DND-41 (cell line): ENCODE data around the gene TNNC1.

Source experiments
- ATAC-seq: fragments of 200-7000 bp; cut with Tn5 transposase; 3 replicates; pipeline ENCODE4 v1.9.1; 2021; ENCODE audit warnings: low read depth; ENCODE audit not compliant: insufficient read depth
- DNase-seq: peaks from one replicate; pipeline ENCODE4 v3.0.0-alpha.2; 2020
- H2AFZ ChIP-seq: 2 replicates; pipeline ENCODE4 v1.6.0; 2012; ENCODE audit warnings: low read depth, low read length
- H3K27ac ChIP-seq: 2 replicates; pipeline ENCODE4 v1.5.1; 2012; ENCODE audit warnings: low read length, inconsistent platforms
- H3K27me3 ChIP-seq: fragments of 200-600 bp; sonication (generic); 2 replicates; pipeline ENCODE4 v1.6.0; 2012; ENCODE audit warnings: low read length, mild to moderate bottlenecking, inconsistent platforms; ENCODE audit not compliant: insufficient read depth, poor library complexity
- H3K36me3 ChIP-seq: 2 replicates; pipeline ENCODE4 v1.5.1; 2012; ENCODE audit warnings: low read length, inconsistent platforms; ENCODE audit not compliant: insufficient read depth
- H3K4me1 ChIP-seq: 2 replicates; pipeline ENCODE4 v1.5.1; 2012; ENCODE audit warnings: mild to moderate bottlenecking, low read length; ENCODE audit not compliant: insufficient read depth
- H3K4me2 ChIP-seq: 2 replicates; pipeline ENCODE4 v1.6.0; 2012; ENCODE audit warnings: mild to moderate bottlenecking, moderate library complexity, low read length, inconsistent platforms; ENCODE audit not compliant: insufficient read depth
- H3K4me3 ChIP-seq, 2 experiments: fragments of 200-600 bp in 1 of 2; shearing (Covaris generic) in 1 of 2; 2 replicates each; pipeline ENCODE4 v1.5.1; 2012 to 2016; ENCODE audit warnings: inconsistent platforms in 2 of 2, low read length in 2 of 2, mild to moderate bottlenecking in 2 of 2, low read depth in 1 of 2, moderate library complexity in 1 of 2
- H3K79me2 ChIP-seq: 2 replicates; pipeline ENCODE4 v1.6.0; 2012; ENCODE audit warnings: low read length, inconsistent platforms; ENCODE audit not compliant: insufficient read depth
- H3K9ac ChIP-seq: 2 replicates; pipeline ENCODE4 v1.6.0; 2012; ENCODE audit warnings: low read depth, mild to moderate bottlenecking, inconsistent platforms, low read length, moderate library complexity
- H3K9me3 ChIP-seq: 2 replicates; pipeline ENCODE4 v1.5.1; 2012; ENCODE audit warnings: low read length, moderate library complexity, mild to moderate bottlenecking, inconsistent platforms; ENCODE audit not compliant: insufficient read depth, severe bottlenecking
- H4K20me1 ChIP-seq: 2 replicates; pipeline ENCODE4 v1.6.0; 2012; ENCODE audit warnings: low read length; ENCODE audit not compliant: insufficient read depth
- EZH2 ChIP-seq: IDR thresholded peaks from 3 replicates; pipeline ENCODE4 v1.6.1; 2012; ENCODE audit warnings: borderline replicate concordance, low read depth, mild to moderate bottlenecking, moderate library complexity, low read length, inconsistent platforms; ENCODE audit not compliant: severe bottlenecking
- TF ChIP-seq, protein P1 (sequence below): IDR thresholded peaks from 2 replicates; pipeline ENCODE4 v1.5.1; 2012; ENCODE audit warnings: borderline replicate concordance, low read length, moderate library complexity, mild to moderate bottlenecking; ENCODE audit not compliant: poor library complexity, severe bottlenecking; ENCODE audit errors: extremely low read depth

Gene TNNC1

DNA sequence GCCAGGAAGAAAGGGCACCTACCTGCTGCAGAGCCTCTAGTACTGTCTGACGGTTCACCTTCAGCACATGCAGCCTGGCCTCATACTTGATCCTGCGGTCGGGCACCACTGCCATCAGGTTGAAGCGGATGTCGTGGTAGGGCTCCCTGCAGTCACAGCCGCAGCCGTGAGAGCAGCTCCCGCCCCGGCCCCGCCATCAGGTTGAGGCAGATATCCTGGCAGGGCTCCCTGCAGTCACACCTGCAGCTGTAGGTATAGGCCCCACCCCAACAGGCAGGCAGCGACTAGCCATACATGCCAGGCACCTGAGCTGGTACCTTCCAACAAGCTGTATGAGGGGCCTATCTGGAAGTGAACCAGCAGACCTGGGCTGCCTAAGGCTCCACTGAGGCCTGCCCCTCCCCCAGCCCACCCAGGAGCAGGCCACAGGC lies 47.6 kb downstream of the TNNC1 start:
- Histone ChIP-seq H3K9ac (no peak overlapping the region), H4K20me1 (peaks cover 48% of the 10 kb centered on the region), H3K36me3 (peaks cover 79% of the 10 kb centered on the region), H3K4me3 (no peak overlapping the region), H3K27ac (no peak overlapping the region), H3K79me2 (peaks cover 39% of the 10 kb centered on the region), H2AFZ (no peak overlapping the region), H3K4me2 (no peak overlapping the region), H3K4me1 (peaks cover 31% of the 10 kb centered on the region), H3K27me3 (no peaks in the 10 kb centered on the region), H3K9me3 (no peaks in the 10 kb centered on the region)
- ATAC-seq (no peak), DNase-seq (no peak)
- TF ChIP-seq, protein P1, sequence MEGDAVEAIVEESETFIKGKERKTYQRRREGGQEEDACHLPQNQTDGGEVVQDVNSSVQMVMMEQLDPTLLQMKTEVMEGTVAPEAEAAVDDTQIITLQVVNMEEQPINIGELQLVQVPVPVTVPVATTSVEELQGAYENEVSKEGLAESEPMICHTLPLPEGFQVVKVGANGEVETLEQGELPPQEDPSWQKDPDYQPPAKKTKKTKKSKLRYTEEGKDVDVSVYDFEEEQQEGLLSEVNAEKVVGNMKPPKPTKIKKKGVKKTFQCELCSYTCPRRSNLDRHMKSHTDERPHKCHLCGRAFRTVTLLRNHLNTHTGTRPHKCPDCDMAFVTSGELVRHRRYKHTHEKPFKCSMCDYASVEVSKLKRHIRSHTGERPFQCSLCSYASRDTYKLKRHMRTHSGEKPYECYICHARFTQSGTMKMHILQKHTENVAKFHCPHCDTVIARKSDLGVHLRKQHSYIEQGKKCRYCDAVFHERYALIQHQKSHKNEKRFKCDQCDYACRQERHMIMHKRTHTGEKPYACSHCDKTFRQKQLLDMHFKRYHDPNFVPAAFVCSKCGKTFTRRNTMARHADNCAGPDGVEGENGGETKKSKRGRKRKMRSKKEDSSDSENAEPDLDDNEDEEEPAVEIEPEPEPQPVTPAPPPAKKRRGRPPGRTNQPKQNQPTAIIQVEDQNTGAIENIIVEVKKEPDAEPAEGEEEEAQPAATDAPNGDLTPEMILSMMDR: no peak
- no peak for TF ChIP-seq EZH2

DNA sequence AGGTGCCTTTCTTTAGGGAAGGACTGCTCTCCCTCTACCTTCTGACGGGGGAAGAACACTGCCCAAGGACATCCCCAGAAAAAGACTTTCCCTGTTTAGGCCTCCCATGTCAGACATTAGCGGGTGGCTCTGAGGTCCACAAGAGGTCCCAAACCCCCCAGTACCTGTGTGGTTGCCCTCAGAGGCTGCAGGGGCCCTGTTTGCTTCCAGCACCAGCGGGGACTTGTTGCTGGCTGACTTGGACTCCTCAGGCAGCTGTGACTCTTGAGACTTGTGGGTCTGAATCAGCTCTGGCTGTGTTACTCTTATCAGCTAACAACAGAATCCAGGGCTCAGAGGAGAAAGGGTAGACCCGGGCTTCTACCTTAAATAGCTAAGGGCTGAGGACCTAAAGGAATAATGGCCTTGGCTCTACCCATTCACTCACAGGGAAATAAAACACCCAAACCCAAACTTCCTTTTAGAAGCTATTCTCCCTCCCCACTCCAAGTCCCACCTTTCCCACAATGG lies 48.2 kb downstream of the TNNC1 start:
- Histone ChIP-seq H3K9me3 (no peaks in the 10 kb centered on the region), H3K27me3 (no peaks in the 10 kb centered on the region), H3K4me1 (peaks cover 29% of the 10 kb centered on the region), H3K36me3 (peaks cover 85% of the 10 kb centered on the region), H3K4me2 (no peak overlapping the region), H3K79me2 (peaks cover 34% of the 10 kb centered on the region), H4K20me1 (peaks cover 46% of the 10 kb centered on the region), H3K27ac (no peak overlapping the region), H2AFZ (no peak overlapping the region), H3K4me3 (no peak overlapping the region), H3K9ac (no peak overlapping the region)
- DNase-seq: no peak
- TF ChIP-seq, protein P1: no peak
- TF ChIP-seq EZH2: no peak
- no peak for ATAC-seq

DNA sequence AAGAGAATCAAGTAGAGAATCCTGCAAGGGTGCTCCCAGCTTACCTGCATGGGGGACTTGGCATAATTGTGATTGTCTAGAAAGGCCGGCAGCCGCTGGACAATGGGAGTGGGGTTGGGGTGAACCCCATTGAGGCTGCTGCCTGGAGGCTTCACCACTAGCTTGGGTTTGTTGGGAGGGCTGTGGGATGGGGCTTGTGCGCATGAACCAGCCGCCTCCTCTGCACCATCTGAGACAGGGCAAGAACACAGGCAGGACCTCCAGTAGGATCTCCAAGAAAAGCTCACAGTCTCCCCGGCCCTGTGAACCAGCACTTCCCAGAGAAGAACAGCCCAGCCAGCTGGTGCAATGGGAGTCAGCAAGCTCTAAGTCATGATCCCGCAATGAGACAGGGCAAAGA lies 48.8 kb downstream of the TNNC1 start:
- no peak overlapping the region; the same call in 1 of the 2 replicates for H3K9ac ChIP-seq
- DNase-seq (no peak), ATAC-seq (no peak)
- no peaks in the 10 kb centered on the region for H3K27me3 ChIP-seq
- H4K20me1 ChIP-seq: peaks cover 50% of the 10 kb centered on the region
- no peak overlapping the region for H2AFZ ChIP-seq
- H3K4me2 ChIP-seq: no peak overlapping the region
- H3K36me3 ChIP-seq: peaks cover 91% of the 10 kb centered on the region
- H3K27ac ChIP-seq: no peak overlapping the region
- no peaks in the 10 kb centered on the region for H3K9me3 ChIP-seq
- peaks cover 29% of the 10 kb centered on the region for H3K4me1 ChIP-seq
- peaks cover 31% of the 10 kb centered on the region for H3K79me2 ChIP-seq
- H3K4me3 ChIP-seq: no peak overlapping the region
- no peak for TF ChIP-seq EZH2
- TF ChIP-seq, protein P1: no peak

DNA sequence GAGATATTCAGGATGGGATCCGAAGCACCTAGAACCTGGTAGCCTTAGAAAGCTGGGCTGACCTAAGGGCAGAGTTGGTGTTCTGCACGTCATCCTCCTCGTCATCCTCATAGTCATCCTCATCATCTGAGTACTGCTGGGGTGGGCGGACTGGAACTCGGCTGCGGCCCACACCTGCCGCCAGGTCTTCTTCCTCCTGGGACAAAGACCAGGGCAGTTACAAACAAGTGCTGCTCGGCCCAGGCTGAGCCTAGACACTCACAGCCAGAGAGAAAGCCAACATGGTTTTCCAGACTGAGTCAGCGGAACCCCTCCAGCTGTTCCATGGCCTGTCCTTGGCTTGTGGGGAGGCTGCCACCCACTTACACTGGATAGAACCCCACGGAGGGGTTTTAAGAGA lies 49.5 kb downstream of the TNNC1 start:
- no peak for DNase-seq
- Histone ChIP-seq H3K4me2 (no peak overlapping the region), H3K27me3 (no peaks in the 10 kb centered on the region), H3K9me3 (no peaks in the 10 kb centered on the region), H3K36me3 (peaks cover 92% of the 10 kb centered on the region), H4K20me1 (peaks cover 49% of the 10 kb centered on the region), H3K4me3 (no peak overlapping the region), H3K9ac (no peak overlapping the region), H3K79me2 (peaks cover 28% of the 10 kb centered on the region), H3K4me1 (peaks cover 29% of the 10 kb centered on the region), H3K27ac (no peak overlapping the region), H2AFZ (no peak overlapping the region)
- TF ChIP-seq EZH2: no peak
- TF ChIP-seq, protein P1: no peak
- ATAC-seq: no peak
